ENCODE results near the gene KCNH8.

KCNH8 gene

GRCh38 chr3:19526071-19526470 lies 377.8 kb downstream of the KCNH8 start:
- WGBS (ENCODE audit: insufficient coverage): no CpG with 5 or more reads among the region's 3 CpGs
- POLR2A ChIA-PET: no interaction called here

GRCh38 chr3:19527746-19528145 lies 379.4 kb downstream of the KCNH8 start:
- Histone ChIP-seq H3K9me3 (ENCODE audit: control extremely low read depth in 1 of 5, control insufficient read depth in 4 of 5, insufficient read depth in 2 of 5, low read depth in 1 of 5, low read length in 4 of 5) (no peaks in the 10 kb centered on the region), H3K4me3 (ENCODE audit: control insufficient read depth in 1 of 7, extremely low read depth in 1 of 7, insufficient read depth in 4 of 7, low read depth in 2 of 7, low read length in 6 of 7) (no peak overlapping the region), H3K4me1 (ENCODE audit: control extremely low read depth in 1 of 4, control insufficient read depth in 4 of 4, insufficient read depth in 4 of 4, low read length in 3 of 4) (no peaks in the 10 kb centered on the region), H3K36me3 (ENCODE audit: control insufficient read depth in 4 of 4, insufficient read depth in 4 of 4, low read length in 3 of 4) (no peaks in the 10 kb centered on the region), H3K27ac (ENCODE audit: insufficient read depth in 1 of 2, low read depth in 1 of 2, low read length in 2 of 2, poor library complexity in 1 of 2, severe bottlenecking in 2 of 2) (no peak overlapping the region), H3K27me3 (replicated peaks in 2 of 5; ENCODE audit: control insufficient read depth in 4 of 5, insufficient read depth in 5 of 5, low read length in 4 of 5) (no peaks in the 10 kb centered on the region)
- DNase-seq: no peak
- WGBS (ENCODE audit: insufficient coverage): 90% methylated on average over 1 of the region's 1 CpG
- CTCF ChIA-PET: interaction anchor here (1.7 kb wide), 1 partner anchor 14 kb away, joined by 5 read pairs; no protein-coding TSS in a partner anchor
- POLR2A ChIA-PET: no interaction called here

More at GRCh38 chr3:19526071-19526470, 377.8 kb downstream of the KCNH8 start:
- DNase-seq: no peak
- no peak overlapping the region for H3K27ac ChIP-seq (ENCODE audit: insufficient read depth in 1 of 2, low read depth in 1 of 2, low read length in 2 of 2, poor library complexity in 1 of 2, severe bottlenecking in 2 of 2)
- CTCF ChIA-PET: interaction anchor here (1.5 to 1.7 kb wide), 2 partner anchors 15 to 179 kb away, joined by 4 to 5 read pairs; no protein-coding TSS in a partner anchor
- no peak overlapping the region for H3K4me3 ChIP-seq (ENCODE audit: control insufficient read depth in 1 of 7, extremely low read depth in 1 of 7, insufficient read depth in 4 of 7, low read depth in 2 of 7, low read length in 6 of 7)
- no peaks in the 10 kb centered on the region for H3K36me3 ChIP-seq (ENCODE audit: control insufficient read depth in 4 of 4, insufficient read depth in 4 of 4, low read length in 3 of 4)
- H3K9me3 ChIP-seq (ENCODE audit: control extremely low read depth in 1 of 5, control insufficient read depth in 4 of 5, insufficient read depth in 2 of 5, low read depth in 1 of 5, low read length in 4 of 5): no peaks in the 10 kb centered on the region
- H3K27me3 ChIP-seq (replicated peaks in 2 of 5; ENCODE audit: control insufficient read depth in 4 of 5, insufficient read depth in 5 of 5, low read length in 4 of 5): no peaks in the 10 kb centered on the region
- no peaks in the 10 kb centered on the region for H3K4me1 ChIP-seq (ENCODE audit: control extremely low read depth in 1 of 4, control insufficient read depth in 4 of 4, insufficient read depth in 4 of 4, low read length in 3 of 4)

GRCh38 chr3:19531426-19531825 lies 383.1 kb downstream of the KCNH8 start:
- no peak for DNase-seq
- WGBS (ENCODE audit: insufficient coverage): 100% methylated on average over 1 of the region's 1 CpG
- Histone ChIP-seq H3K4me3 (ENCODE audit: control insufficient read depth in 1 of 7, extremely low read depth in 1 of 7, insufficient read depth in 4 of 7, low read depth in 2 of 7, low read length in 6 of 7) (no peak overlapping the region), H3K27me3 (replicated peaks in 2 of 5; ENCODE audit: control insufficient read depth in 4 of 5, insufficient read depth in 5 of 5, low read length in 4 of 5) (no peaks in the 10 kb centered on the region), H3K36me3 (ENCODE audit: control insufficient read depth in 4 of 4, insufficient read depth in 4 of 4, low read length in 3 of 4) (no peaks in the 10 kb centered on the region), H3K4me1 (ENCODE audit: control extremely low read depth in 1 of 4, control insufficient read depth in 4 of 4, insufficient read depth in 4 of 4, low read length in 3 of 4) (no peaks in the 10 kb centered on the region), H3K9me3 (ENCODE audit: control extremely low read depth in 1 of 5, control insufficient read depth in 4 of 5, insufficient read depth in 2 of 5, low read depth in 1 of 5, low read length in 4 of 5) (no peaks in the 10 kb centered on the region), H3K27ac (ENCODE audit: insufficient read depth in 1 of 2, low read depth in 1 of 2, low read length in 2 of 2, poor library complexity in 1 of 2, severe bottlenecking in 2 of 2) (no peak overlapping the region)
- ChIA-PET CTCF (no interaction called here), POLR2A (no interaction called here)

GRCh38 chr3:19539518-19540392 lies 391.4 kb downstream of the KCNH8 start:
- ChIA-PET CTCF (interaction anchor here (0.9 to 1.5 kb wide), 3 partner anchors 10 to 327 kb away, joined by 3 to 5 read pairs (median 5); no protein-coding TSS in a partner anchor), POLR2A (interaction anchor here (1.1 kb wide), 1 partner anchor 339 kb away, joined by 5 read pairs; no protein-coding TSS in a partner anchor)
- no peaks in the 10 kb centered on the region for H3K36me3 ChIP-seq (ENCODE audit: control insufficient read depth in 4 of 4, insufficient read depth in 4 of 4, low read length in 3 of 4)
- no peaks in the 10 kb centered on the region for H3K9me3 ChIP-seq (ENCODE audit: control extremely low read depth in 1 of 5, control insufficient read depth in 4 of 5, insufficient read depth in 2 of 5, low read depth in 1 of 5, low read length in 4 of 5)
- H3K4me1 ChIP-seq (ENCODE audit: control extremely low read depth in 1 of 4, control insufficient read depth in 4 of 4, insufficient read depth in 4 of 4, low read length in 3 of 4): peaks cover 3 to 21% (median 12%) of the 10 kb centered on the region in 4 experiments
- H3K27ac ChIP-seq (ENCODE audit: insufficient read depth in 1 of 2, low read depth in 1 of 2, low read length in 2 of 2, poor library complexity in 1 of 2, severe bottlenecking in 2 of 2): no peak overlapping the region
- DNase-seq: peak in 2 of 3 donors; percentile 32 to 33
- no peaks in the 10 kb centered on the region for H3K27me3 ChIP-seq (replicated peaks in 2 of 5; ENCODE audit: control insufficient read depth in 4 of 5, insufficient read depth in 5 of 5, low read length in 4 of 5)
- no peak overlapping the region for H3K4me3 ChIP-seq (ENCODE audit: control insufficient read depth in 1 of 7, extremely low read depth in 1 of 7, insufficient read depth in 4 of 7, low read depth in 2 of 7, low read length in 6 of 7)
- 80% methylated on average over 1 of the region's 2 CpGs for WGBS (ENCODE audit: insufficient coverage)

GRCh38 chr3:19540464-19540863 lies 392.2 kb downstream of the KCNH8 start:
- no peak overlapping the region for H3K27ac ChIP-seq (ENCODE audit: insufficient read depth in 1 of 2, low read depth in 1 of 2, low read length in 2 of 2, poor library complexity in 1 of 2, severe bottlenecking in 2 of 2)
- no peak for DNase-seq
- CTCF ChIA-PET: interaction anchor here (1.4 to 2.2 kb wide), 3 partner anchors 9 to 326 kb away, joined by 5 to 9 read pairs (median 5); no protein-coding TSS in a partner anchor
- no peaks in the 10 kb centered on the region for H3K36me3 ChIP-seq (ENCODE audit: control insufficient read depth in 4 of 4, insufficient read depth in 4 of 4, low read length in 3 of 4)
- 93% methylated on average over 3 of the region's 3 CpGs for whole genome bisulfite sequencing (ENCODE audit: insufficient coverage)
- POLR2A ChIA-PET: interaction anchor here (1.1 kb wide), 1 partner anchor 339 kb away, joined by 5 read pairs; no protein-coding TSS in a partner anchor
- H3K4me1 ChIP-seq (ENCODE audit: control extremely low read depth in 1 of 4, control insufficient read depth in 4 of 4, insufficient read depth in 4 of 4, low read length in 3 of 4): peaks cover 3 to 21% (median 12%) of the 10 kb centered on the region in 4 experiments
- no peak overlapping the region for H3K4me3 ChIP-seq (ENCODE audit: control insufficient read depth in 1 of 7, extremely low read depth in 1 of 7, insufficient read depth in 4 of 7, low read depth in 2 of 7, low read length in 6 of 7)
- no peaks in the 10 kb centered on the region for H3K9me3 ChIP-seq (ENCODE audit: control extremely low read depth in 1 of 5, control insufficient read depth in 4 of 5, insufficient read depth in 2 of 5, low read depth in 1 of 5, low read length in 4 of 5)
- no peaks in the 10 kb centered on the region for H3K27me3 ChIP-seq (replicated peaks in 2 of 5; ENCODE audit: control insufficient read depth in 4 of 5, insufficient read depth in 5 of 5, low read length in 4 of 5)

GRCh38 chr3:19541284-19541683 lies 393.0 kb downstream of the KCNH8 start:
- H3K27me3 ChIP-seq (replicated peaks in 2 of 5; ENCODE audit: control insufficient read depth in 4 of 5, insufficient read depth in 5 of 5, low read length in 4 of 5): no peaks in the 10 kb centered on the region
- H3K27ac ChIP-seq (ENCODE audit: insufficient read depth in 1 of 2, low read depth in 1 of 2, low read length in 2 of 2, poor library complexity in 1 of 2, severe bottlenecking in 2 of 2): no peak overlapping the region
- H3K4me3 ChIP-seq (ENCODE audit: control insufficient read depth in 1 of 7, extremely low read depth in 1 of 7, insufficient read depth in 4 of 7, low read depth in 2 of 7, low read length in 6 of 7): no peak overlapping the region
- ChIA-PET CTCF (interaction anchor here (1.0 to 2.2 kb wide), 4 partner anchors 9 to 476 kb away, joined by 3 to 9 read pairs (median 6); no protein-coding TSS in a partner anchor), POLR2A (no interaction called here)
- 100% methylated on average over 1 of the region's 2 CpGs for WGBS (ENCODE audit: insufficient coverage)
- peaks cover 3 to 21% (median 12%) of the 10 kb centered on the region in 4 experiments for H3K4me1 ChIP-seq (ENCODE audit: control extremely low read depth in 1 of 4, control insufficient read depth in 4 of 4, insufficient read depth in 4 of 4, low read length in 3 of 4)
- H3K36me3 ChIP-seq (ENCODE audit: control insufficient read depth in 4 of 4, insufficient read depth in 4 of 4, low read length in 3 of 4): no peaks in the 10 kb centered on the region
- H3K9me3 ChIP-seq (ENCODE audit: control extremely low read depth in 1 of 5, control insufficient read depth in 4 of 5, insufficient read depth in 2 of 5, low read depth in 1 of 5, low read length in 4 of 5): no peaks in the 10 kb centered on the region
- DNase-seq: no peak

Measured in common myeloid progenitor, CD34-positive (primary cell).